Stimulated activated CD8-positive, alpha-beta memory T cell treated with anti-CD3 and anti-CD28 coated beads, Interleukin-4, amount 100 ng/mL, for 4 hours (primary cell): Measurements from ENCODE around the gene ASB16.
"Not testable (repeated sequence)": the region's sequence is repeated elsewhere in the genome, so short reads cannot be mapped to it uniquely, and the experiment has no call there.

Experiments used
- DNase-seq, 2 donors: peaks; one replicate each; pipeline ENCODE4 v3.0.0-alpha.2; 2020; ENCODE audit warnings: low read depth in 2 of 2, low spot score in 1 of 2

ASB16 gene, protein sequence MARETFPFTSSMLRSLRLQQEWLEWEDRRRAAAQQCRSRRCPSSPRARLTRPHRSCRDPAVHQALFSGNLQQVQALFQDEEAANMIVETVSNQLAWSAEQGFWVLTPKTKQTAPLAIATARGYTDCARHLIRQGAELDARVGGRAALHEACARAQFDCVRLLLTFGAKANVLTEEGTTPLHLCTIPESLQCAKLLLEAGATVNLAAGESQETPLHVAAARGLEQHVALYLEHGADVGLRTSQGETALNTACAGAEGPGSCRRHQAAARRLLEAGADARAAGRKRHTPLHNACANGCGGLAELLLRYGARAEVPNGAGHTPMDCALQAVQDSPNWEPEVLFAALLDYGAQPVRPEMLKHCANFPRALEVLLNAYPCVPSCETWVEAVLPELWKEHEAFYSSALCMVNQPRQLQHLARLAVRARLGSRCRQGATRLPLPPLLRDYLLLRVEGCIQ

DNA sequence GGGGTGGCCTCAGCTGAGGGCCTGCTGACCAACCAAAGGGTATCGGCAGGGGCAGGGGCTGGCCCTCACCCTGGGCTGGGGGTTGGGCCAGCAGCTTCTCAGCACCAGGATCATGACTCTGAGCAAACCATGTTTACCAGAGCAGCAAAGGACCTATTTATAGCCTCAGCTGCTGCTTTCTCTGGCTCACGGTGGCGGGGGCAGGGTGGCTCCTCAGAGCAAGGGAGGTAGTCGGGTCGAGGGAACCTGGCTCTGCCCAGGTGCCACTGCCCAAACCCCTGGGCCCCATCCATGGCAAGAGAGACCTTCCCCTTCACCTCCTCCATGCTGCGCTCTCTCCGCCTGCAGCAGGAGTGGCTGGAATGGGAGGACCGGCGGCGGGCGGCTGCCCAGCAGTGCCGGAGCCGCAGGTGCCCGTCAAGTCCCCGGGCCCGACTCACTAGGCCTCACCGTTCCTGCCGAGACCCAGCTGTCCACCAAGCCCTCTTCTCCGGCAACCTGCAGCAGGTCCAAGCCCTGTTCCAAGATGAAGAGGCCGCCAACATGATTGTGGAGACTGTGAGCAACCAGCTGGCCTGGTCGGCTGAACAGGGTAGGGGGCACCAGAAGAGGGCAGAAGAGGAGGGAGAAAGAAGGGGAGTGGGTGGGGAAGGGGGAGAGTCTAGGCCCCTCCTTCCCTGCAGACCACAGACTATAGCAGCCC, at the start of gene ASB16:
Gene ASB16 (plus strand): TSS at position 206 of the 703 bp plus-strand sequence. CDS start 86 bp downstream, at position 292.
- DNase-seq, result no peak

DNA sequence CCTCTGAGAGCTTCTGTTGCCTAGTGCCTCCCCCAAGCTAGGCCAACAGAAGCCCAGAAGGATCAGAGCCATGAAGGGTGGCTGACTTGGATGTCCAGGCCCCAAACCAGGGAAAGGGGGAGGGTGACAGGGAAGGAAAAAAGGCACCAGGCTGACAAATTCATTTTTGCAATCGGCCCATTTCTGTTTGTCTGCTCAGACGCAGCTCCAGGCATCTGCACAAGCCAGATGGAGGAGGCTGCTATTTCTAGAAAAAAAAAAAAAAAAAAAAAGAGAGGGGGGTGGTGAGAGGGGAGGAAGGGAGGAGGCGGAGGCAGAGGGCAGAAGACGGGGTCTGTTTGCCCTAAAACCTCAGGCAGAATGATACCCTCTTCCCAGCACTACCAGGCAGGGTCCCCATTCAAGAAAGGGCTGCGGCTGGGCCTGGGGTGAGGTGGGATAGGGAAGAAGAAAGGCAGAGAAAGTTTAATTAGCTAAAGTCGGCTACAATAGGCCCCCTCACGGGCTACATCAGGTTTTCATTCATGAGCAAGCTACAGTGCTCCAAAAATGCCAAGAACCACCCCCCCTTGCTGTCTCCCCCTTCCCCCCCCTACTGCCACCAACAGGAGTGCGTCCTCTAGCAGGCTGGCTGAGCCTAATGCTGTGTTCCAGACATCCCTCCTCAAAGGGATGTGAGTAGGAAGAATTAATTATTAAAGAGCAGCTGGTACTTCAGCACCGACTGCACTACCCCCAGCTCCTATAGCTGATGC, 49.5 kb upstream of the ASB16 start:
- DNase-seq, result no peak

DNA sequence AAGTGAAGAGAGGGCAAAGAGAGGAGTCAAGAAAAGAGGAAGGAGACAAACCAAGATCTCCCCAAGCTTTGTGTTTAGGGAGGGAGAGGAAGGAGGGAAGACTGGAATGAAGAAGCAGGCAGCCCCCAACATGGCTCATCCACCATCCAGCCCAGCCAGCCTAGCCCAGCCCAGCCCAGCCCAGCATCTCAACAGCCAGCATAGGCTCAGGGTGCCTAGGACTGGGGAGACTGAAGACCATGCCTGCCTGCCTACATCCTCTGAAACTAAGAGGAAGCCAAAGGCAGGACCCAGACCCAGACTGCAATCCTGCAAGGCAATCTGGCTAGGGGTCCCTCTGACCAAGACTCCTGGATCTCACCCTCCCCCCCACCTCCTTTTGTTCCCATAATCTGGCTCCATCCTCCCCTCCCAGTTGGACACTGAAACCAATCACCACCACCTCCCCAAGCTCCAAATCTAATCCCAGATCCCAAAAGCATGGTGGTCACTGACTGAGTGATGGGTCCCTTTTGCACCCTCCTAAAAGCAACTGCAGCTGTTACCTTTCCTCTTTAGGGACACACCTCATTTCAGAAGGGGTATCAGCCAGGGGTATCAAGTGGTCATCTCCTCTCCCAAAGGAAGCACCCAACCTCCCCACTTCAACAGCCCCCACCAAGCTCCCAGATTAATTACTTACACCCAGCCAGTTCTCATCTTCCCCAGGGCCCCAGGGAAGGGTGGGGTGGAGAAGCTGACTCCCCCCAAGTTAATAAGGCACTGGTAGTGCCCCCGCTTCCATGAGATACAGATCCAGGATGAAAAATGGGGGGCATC, 48.3 kb upstream of the ASB16 start:
- DNase-seq, result no peak

DNA sequence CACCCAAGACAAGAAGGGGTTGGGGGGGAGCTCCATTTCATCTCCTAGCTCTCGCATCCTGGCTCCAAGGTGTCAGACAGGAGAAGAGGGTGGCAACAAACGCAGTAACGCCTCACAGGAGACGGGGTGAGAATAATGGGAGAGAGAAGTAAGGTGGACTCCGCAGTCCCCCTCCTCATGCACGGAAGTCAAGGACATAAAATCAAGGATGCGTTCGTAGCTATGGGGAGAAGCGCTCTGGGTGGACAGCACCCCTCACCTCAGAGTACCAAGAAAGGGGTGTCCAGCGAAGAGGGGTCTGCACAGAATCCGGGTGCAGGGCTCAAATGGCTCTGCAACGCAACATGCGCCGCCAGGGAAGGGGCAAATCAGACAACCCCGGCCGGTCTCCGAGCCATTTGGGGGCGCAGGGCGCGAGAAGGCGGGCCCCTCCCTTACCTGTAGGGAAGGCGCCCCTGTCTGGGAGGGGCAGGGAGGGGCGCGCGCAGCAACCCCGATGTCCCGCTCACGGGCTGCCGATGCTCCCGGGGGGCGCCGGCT, 47.6 kb upstream of the ASB16 start:
- DNase-seq, result peak in 1 of 2 donors; percentile 1

DNA sequence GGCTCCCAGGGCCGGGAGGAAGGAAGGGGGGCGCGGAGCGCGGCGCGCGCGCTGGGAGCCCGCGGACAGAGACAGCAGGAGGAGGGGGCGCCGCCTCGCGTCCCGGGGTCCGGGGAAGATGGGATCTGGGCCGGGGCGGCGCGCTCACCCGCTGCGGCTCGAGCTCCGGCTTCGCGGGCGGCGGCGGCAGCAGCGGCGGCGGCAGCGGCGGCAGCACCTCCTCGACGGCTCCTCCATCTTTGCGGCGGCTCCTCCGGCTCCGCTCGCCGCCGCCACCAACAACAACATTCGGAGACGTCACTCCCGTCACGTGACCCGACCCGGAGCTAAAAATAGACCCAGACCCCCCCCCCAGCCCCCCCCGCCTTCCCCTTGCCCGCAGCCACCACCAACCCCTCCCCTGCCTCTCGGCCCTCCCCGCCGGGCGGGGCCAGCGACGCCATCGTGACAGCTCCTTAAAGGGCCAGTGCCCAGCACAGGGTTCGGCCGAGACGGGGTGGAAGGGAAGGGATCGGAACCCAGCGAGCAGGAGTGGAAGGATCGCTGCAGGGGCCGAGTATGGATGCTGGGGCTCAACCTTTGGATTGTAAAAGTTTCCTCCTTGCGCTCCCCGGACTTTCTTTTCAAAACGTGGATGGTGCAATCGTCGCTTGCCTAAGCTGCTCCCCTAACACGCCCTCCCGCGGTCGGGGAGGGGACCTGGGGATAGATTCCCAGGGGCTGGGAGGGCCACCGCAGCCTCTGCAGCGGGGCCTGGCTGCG, 47.0 kb upstream of the ASB16 start, which contains the start of gene HDAC5:
Gene HDAC5 (minus strand): TSS at position 286 of the 762 bp plus-strand sequence. CDS start 6,126 bp downstream, outside the sequence.
- peak; percentile 92 to 94 for DNase-seq

DNA sequence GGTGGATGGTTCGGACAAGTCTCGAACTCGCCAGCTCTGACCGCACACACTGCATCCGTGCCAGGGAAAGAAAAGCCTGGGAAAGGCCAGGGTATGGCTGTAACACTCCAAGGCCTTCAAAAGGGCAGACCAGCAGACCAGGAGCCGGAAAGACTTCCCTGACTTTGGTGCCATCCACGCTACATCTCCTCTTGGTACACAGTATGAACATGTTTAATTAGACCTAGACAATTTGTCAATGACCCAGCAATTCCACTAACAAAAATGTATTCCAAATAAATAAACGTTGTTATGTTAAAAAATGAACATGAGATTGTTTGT, 46.4 kb upstream of the ASB16 start:
- no peak for DNase-seq

DNA sequence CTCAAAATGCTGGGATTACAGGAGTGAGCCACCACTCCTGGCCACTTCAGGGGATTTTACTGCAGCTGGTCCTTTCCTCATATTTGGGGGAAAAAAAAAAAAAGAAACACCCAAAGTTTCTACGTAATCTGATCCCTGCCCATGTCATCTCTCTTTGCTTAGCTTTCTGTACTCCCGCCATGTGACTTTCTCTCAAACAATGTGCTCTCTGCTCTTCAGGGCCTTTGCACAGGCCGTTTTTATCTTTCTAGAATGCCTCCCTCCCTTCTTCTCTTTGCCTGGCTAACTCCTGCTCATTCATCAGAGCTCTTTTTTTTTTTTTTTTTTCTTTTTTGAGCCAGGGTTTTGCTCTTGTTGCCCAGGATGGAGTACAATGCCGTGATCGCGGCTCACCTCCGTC, 42.1 kb upstream of the ASB16 start:
- no peak for DNase-seq

DNA sequence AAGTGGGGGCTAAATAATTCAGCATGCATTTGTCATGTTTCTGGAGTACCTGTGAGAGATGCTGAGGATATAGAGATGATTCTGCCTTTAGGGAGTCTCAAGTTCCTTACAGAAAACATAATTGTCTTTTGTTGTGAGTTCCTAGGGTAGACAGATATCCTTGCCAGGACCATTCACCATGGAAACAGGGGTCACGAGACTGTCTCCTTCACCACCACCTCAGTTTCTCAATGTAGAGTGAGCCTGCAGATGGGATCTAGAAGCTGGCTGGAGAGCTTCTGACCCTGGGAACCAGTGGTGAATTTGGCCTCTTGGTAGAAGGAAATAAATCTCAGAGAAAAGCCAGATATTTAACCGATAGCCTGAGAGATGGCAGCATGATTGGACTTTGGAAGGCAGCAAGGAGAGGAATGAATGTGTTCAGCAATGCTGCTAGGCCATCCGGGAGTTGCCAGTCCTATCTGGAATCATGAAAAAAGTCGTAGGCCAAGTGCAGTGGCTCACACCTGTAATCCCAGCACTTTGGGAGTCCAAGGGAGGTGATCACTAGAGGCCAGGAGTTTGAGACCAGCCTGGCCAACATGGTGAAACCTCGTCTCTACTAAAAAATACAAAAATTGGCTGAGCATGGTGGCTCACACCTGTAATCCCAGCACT, 39.7 kb upstream of the ASB16 start:
- DNase-seq, result no peak

DNA sequence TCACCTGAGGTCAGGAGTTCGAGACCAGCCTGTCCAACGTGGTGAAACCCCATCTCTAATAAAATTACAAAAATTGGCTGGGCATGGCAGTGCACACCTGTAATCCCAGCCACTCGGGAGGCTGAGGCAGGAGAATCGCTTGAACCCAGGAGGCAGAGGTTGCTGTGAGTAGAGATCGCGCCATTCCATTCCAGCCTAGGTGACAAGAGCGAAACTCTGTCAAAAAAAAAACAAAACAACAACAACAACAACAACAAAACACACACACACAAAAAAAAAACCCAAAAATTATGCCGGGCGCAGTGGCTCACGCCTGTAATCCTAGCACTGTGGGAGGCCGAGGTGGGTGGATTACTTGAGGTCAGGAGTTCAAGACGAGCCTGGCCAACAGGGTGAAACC, 39.1 kb upstream of the ASB16 start:
- not testable (repeated sequence) for DNase-seq

DNA sequence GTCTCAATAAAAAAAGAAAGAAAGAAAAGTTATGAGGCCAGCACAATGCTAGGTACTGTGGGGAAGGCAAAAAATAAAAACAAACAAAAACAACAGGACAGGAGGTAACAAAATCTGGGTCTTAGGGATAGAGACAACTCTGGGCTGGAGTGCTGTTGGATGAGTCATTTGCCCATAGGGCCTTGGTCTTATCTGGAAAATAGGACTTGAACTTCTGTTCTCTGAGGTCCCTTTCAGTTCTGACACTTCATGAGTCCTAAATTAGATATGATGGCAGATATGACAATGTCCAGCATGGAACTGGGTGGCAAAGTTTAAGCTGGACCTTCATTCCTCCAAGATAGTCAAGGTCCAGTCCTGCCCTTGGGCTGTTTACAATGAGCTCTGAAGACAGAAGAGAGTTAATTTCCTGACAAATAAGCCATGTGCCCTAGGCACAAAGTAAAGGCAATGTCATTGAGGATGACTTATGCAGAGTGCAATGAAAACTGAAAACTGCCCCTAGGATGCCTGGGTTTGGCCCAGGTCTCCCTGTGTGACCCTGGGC, 38.2 kb upstream of the ASB16 start:
- no peak for DNase-seq

DNA sequence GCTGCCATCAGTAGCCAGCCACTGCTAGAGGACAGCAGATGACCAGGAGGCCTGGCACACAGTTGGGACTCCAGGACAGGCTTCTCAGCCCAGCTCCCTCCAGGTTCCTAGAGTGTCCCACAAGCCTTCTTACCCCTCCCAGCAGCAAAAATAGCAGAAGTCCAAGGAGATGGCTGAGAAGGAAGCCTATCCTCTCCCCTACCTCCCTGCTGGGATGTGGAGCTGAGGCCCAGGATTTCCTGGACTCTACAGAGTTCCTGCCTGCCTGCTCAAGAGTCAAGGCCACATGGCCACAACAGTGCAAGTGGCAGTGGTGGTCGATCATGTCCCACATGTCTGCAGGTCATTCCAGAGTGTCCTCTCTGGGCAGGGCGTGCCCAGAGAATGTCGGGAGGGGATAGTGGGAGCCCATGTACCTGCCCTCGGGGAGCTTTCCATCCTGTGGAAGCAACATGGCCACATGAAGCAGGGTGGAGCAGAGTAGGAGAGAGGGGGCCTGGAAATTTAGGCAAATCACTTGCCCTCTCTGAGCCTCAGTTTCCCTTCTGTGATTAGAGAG, 36.5 kb upstream of the ASB16 start:
- DNase-seq, result no peak

DNA sequence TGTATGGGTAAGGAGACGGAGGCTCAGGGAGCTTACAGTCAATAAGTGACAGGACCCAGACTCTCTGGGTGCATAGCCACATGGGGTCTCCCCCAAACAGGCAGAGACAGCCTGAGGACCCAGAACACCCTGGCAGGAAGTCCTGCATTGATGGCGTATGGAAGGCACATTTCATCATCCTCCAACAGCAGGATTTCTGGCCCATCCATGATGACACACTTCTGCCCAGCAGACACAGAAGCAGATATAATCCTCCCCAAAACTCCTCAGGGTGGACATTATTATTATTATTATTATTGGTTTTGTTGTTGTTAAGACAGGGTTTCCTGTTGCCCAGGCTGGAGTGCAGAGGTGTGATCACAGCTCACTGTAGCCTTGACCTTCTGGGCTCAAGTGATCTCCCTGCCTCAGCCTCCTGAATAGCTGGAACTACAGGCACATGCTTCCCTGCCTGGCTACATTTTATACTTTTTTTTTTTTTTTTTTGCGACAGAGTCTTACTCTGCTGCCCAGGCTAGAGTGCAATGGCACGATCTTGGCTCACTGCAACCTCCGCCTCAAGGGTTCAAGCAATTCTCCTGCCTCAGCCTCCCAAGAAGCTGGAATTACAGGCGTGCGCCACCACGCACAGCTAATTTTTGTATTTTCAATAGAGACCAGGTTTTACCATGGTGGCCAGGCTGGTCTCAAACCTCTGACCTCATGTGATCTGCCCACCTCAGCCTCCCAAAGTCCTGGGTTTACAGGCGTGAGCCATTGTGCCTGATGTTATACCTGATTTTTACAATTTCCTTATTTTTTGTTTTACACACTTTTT, 35.5 kb upstream of the ASB16 start:
- no peak for DNase-seq

DNA sequence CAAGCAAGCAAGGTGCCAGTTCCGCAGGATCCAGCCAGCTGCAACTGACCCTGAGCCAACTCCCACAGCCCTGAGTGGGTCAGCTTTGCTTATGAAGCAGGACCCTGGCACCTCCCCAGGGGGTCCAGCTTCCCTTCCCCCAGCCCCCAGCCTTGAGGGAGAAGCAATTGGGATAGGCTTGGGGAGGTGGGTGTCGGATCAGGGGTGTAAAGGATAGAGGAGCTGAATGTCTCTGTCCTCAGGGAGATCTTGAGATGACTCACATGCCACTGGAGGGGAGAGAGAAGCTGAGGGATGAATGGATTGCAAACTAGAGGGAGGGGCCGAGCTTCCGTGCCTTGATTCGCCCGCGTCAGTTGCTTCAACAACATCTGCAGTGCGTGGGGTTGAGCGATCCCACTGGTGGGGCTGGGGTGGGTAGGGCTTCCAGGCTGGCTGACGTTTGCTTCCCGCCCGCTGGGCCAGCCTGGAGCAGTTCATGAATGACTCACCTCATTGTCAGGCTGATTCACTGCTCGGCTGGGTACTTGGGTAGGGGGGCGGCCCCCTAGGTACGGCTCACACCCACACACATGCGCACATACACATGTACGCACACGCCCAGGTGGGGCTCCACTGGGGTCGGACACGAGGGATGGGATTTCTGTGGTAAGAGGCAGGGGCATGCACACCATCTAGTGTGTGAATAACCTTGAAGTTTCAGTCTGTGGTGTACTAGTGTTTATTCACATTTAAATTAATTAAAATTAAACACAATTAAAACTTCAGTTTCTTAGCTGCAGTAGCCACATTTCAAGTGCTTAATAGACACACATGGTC, 32.4 kb upstream of the ASB16 start:
- DNase-seq, result peak; percentile 40 to 54

DNA sequence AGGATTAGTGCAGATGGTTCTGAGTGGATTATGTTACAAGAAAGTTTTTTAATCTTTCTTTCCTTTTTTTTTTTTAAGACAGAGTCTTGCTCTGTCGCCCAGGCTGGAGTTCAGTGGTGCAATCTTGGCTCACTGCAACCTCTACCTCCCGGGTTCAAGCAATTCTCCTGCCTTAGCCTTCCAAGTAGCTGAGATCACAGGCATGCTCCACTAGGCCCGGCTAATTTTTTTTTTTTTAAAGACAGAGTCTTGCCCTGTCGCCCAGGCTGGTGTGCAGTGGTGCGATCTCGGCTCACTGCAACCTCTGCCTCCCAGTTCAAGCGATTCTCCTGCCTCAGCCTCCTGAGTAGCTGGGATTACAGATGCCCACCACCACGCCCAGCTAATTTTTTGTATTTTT, 26.6 kb upstream of the ASB16 start:
- DNase-seq, result not testable (repeated sequence)

DNA sequence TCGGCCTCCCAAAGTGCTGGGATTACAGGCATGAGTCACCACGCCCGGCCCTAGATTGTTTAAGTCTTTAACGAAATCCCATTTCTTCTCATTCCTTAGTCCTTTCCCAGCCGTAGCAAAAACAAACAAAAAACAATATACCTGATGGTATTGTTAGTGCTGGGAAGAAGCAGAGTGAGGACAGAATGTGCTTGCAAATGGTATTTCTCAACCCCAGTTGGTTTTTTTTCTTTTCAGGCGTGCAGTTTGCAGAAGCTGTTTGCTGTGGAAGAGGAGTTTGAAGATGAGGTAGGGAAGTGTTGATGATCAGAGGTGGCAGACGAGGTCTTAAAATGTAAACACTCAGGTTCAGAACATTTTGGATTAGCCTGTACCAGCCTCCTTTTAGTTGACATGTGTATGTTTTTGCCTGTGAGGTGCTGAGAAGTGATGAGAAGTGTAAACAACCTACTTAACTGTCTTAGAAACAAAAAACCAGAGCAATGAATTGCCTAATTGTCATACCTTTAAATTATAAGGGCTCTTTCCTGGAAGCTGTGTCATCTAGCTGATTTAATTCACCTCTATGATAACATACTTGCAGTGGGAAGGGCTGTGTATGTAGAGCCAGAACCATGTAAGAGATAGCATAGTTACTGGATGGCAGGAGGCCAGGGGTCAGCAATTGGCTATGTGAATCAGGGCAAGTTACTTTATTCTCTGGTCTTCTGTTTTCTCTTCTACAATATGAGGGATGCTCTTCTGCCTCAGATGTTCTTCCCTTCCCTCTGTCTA, 25.4 kb upstream of the ASB16 start:
- no peak for DNase-seq
